NCI-H1436 treated with DMSO at 0.1 percent for 48 hours (cell line): Measurements from ENCODE around the gene TRIM54.
"Not testable (repeated sequence)": the region's sequence is repeated elsewhere in the genome, so short reads cannot be mapped to it uniquely, and the experiment has no call there.

Source experiments
- DNase-seq: peaks from one replicate; lab custom pipeline; 2025; lab: John Stamatoyannopoulos, UW

TRIM54 gene

DNA sequence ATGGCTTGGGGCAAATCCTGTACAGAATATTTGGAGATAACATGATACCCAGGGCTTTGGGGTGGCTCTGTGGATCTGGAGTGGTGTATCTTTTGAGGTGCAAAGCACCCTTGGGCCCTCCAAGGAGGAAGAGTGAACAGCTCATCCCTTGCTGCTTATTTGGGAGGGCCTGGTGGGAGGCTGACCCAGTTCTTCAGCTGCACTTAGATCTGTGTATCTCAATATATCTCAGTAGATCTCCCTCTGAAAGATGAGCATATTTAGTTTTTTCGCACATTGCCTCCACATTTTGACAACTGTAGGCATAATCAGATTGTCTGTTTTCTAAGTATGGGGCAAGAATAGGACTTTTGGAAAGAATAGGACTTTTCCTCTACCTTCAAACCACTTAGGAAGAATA lies 2.8 kb downstream of the TRIM54 start:
- no peak for DNase-seq

- DNase-seq: no peak
Observed at GRCh38 chr2:27285481-27285880, 3.3 kb downstream of the TRIM54 start.

- no peak for DNase-seq
Observed at GRCh38 chr2:27288610-27289009, 6.4 kb downstream of the TRIM54 start.

DNA sequence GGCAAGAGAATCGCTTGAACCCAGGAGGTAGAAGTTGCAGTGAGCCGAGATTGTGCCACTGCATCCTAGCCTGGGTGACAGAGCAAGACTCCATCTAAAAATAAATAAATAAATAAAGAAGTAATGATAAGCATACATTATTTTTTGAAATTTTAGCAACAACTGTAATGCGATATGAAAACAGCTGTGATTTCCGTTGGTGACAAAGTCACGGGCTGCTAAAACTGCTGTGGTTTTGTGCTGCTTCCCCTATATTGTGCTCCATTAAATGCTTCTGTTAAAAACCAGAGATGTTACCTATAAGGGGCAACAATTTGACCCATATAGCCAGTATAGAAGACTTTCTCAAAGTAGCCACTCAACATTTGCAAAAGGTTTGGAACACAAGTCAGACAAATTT lies 8.3 kb downstream of the TRIM54 start:
- DNase-seq: no peak

DNA sequence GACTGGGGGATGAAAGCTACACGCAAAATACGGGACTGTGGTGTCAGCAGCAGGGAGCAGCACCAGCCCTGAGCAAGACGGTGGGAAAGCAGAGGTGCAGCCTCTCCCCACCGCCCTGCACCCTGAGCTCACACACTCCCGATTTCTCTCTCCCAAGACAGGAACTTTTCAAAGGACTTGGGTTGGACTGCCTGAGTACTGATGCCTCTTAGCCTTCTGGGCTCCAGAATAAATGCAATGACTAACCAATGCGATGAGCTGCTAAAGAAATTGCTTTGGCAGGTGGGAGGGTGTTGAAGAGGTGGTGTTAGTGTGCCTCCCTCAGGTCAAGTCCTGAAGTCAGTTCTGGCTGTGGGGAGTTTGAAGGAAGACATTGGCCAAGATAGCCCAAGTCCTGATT lies 9.6 kb downstream of the TRIM54 start:
- DNase-seq: no peak

DNA sequence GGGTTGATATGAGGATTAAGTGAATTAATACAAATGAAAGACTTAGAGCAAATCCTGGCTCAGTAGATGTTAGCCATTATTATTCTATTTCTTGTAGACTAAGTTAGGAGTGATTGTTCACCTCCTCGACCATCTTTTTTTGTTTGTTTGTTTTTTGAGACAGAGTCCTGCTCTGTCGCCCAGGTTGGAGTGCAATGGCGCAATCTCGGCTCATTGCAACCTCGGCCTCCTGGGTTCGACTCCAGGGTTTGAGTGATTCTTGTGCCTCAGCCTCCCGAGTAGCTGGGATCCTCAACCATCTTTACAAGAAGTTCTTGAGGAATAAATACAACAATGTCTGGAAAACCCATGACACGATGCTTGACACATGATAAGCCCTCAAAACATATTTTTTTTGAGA lies 12.7 kb downstream of the TRIM54 start:
- DNase-seq: no peak

- DNase-seq: no peak
Observed at GRCh38 chr2:27296481-27296880, 14.3 kb downstream of the TRIM54 start.

DNA sequence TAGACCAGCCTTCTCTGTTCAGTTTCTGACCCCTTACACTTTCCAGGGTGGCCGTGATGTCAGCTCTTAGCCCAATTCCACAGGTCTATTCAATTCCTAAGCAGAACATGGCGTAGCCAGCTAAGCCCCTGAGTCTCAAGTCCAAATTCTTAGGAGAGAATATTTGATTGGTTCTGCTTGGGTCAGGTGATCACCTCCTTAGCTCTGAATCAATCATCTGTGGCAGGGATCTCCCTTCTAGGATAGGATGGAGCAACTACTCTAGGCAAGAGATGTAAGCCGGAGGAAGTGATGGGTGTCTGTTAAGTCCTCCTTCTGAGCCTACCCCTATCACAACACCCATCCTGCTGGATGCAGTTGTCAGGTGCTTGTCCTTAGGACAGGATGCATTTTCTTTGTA lies 15.0 kb downstream of the TRIM54 start:
- DNase-seq: no peak

- no peak for DNase-seq
Observed at GRCh38 chr2:27298391-27299080, 16.3 kb downstream of the TRIM54 start.

DNA sequence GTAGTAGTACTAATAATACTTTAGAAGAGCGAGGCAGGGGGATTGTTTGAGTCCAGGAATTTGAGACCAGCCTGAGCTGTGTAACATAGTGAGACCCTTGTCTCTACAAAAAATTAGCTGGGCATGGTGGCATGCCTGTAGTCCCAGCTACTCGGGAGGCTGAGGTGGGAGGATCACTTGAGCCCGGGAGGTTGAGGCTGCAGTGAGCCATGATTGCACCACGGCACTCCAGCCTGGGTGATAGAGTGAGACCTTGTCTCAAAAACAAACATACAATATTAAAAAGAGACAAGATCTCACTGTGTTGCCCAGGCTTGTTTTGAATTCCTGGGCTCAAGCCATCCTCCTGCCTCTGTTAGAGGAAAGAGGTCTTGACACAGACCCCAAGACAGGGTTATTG lies 18.4 kb downstream of the TRIM54 start:
- not testable (repeated sequence) for DNase-seq

GRCh38 chr2:27303093-27304025 lies 21.1 kb downstream of the TRIM54 start:
- peak; percentile 50 for DNase-seq

GRCh38 chr2:27304488-27305240 lies 22.4 kb downstream of the TRIM54 start:
- DNase-seq: no peak

- DNase-seq: no peak
Observed at GRCh38 chr2:27305516-27305915, 23.3 kb downstream of the TRIM54 start.

GRCh38 chr2:27306136-27306535 lies 23.9 kb downstream of the TRIM54 start:
- no peak for DNase-seq

DNA sequence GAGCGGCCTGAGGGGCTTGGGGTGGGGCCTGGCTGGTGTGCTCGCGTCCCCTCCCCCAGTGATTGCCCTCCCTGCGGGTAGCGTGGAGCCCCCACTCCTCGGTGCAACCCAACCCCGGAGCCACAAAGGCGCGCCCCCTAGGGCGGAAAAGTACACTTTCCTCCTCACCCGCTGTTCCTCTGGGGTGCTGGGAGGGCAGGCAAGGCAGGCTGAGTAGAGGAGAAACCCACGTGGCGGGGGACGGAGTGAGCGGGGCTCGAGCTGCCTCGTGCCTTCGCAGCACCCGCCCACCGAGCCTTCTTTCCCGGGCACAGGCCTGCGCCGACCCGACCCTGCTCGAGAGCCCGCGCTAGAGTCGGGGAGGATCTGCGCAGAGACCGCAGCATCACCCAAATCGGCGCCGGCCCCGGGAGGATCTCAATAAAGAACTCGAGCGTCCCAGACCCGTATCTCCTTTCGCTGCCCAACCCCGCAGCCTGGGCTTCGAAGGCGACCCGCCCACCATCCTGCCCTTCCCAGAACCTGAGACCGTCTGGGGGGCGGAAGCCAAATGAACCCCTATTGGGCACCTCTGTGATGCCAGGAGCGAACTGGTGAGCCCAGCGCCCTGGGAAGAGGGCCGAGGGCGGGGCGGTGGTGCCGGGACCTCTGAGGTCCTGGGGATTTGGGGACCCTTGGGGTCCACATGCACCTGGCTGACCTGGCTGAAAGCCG lies 24.5 kb downstream of the TRIM54 start:
- DNase-seq: no peak

DNA sequence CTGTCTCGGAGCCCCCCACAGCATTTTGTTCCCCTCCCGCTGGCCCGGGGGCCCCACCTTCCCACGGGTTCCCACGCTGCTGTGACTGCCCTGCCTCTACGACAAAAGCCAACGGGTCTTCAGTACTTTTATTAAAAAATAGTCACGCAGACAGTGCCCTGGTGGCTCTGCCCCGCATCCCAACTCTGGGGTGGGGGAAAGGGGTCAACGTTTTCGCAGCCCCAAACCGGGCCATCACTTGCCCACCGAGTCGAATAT lies 25.0 kb downstream of the TRIM54 start:
- no peak for DNase-seq

- no peak for DNase-seq
Observed at GRCh38 chr2:27307545-27308358, 25.5 kb downstream of the TRIM54 start.

GRCh38 chr2:27308359-27308881 lies 26.2 kb downstream of the TRIM54 start, which contains the start of gene UCN:
Gene UCN (minus strand): TSS chr2:27308445. CDS start chr2:27307895, 550 bp downstream.
- DNase-seq: no peak

DNA sequence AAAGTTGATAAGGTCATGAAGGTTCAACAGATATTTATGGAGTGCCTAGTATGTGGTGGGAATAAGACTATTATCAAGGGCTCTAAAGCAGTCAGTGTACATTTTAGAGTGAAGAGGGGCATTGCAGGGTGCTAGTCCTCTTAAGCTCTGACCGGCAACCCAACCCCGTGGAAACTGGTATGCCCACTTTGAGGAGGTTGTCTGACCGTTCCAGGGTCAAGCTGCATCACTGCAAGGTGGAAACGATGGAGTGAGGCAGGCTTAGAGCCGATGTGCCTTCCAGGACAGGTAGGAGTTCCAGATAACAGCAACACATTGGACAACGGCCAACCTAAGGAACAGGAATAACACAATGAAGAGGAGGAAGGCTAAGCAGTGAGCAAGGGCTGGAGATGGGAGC lies 27.4 kb downstream of the TRIM54 start:
- no peak for DNase-seq

- DNase-seq: no peak
Observed at GRCh38 chr2:27312152-27312551, 29.9 kb downstream of the TRIM54 start.
